ENCODE results near the gene GYS1.
A peak's percentile ranks its signal among the peaks of the same experiment; 100 is the strongest.
"Not testable (repeated sequence)": the region's sequence is repeated elsewhere in the genome, so short reads cannot be mapped to it uniquely, and the experiment has no call there.

The GYS1 gene

GRCh38 chr19:48938256-48938655 is 54.9 kb downstream of the GYS1 start:
- DNase-seq (ENCODE audit: low read depth, low spot score): no peak

GRCh38 chr19:48935864-48936263 is 57.2 kb downstream of the GYS1 start:
- no peak for DNase-seq (ENCODE audit: low read depth, low spot score)

GRCh38 chr19:48934837-48935236 is 58.3 kb downstream of the GYS1 start:
- no peak for DNase-seq (ENCODE audit: low read depth, low spot score)

- DNase-seq (ENCODE audit: low read depth, low spot score): peak; percentile 55
Measured at GRCh38 chr19:48933382-48933932, 59.7 kb downstream of the GYS1 start, which contains the start of gene DHDH. DHDH (plus strand) TSS chr19:48933699; CDS start chr19:48933722, 23 bp downstream.

GRCh38 chr19:48928164-48929025 is 64.7 kb downstream of the GYS1 start:
- no peak for DNase-seq (ENCODE audit: low read depth, low spot score)

GRCh38 chr19:48927692-48928091 is 65.4 kb downstream of the GYS1 start:
- not testable (repeated sequence) for DNase-seq (ENCODE audit: low read depth, low spot score)

- no peak for DNase-seq (ENCODE audit: low read depth, low spot score)
Measured at GRCh38 chr19:48926909-48927308, 66.2 kb downstream of the GYS1 start.

GRCh38 chr19:48925890-48926289 is 67.2 kb downstream of the GYS1 start:
- not testable (repeated sequence) for DNase-seq (ENCODE audit: low read depth, low spot score)

- DNase-seq (ENCODE audit: low read depth, low spot score): no peak
Measured at GRCh38 chr19:48925240-48925843, 67.8 kb downstream of the GYS1 start.

- no peak for DNase-seq (ENCODE audit: low read depth, low spot score)
Measured at GRCh38 chr19:48922548-48923490, 70.3 kb downstream of the GYS1 start.

- no peak for DNase-seq (ENCODE audit: low read depth, low spot score)
Measured at GRCh38 chr19:48921721-48922500, 71.2 kb downstream of the GYS1 start.

- DNase-seq (ENCODE audit: low read depth, low spot score): no peak
Measured at GRCh38 chr19:48920949-48921348, 72.2 kb downstream of the GYS1 start.

- DNase-seq (ENCODE audit: low read depth, low spot score): not testable (repeated sequence)
Measured at GRCh38 chr19:48919271-48919670, 73.8 kb downstream of the GYS1 start.

- no peak for DNase-seq (ENCODE audit: low read depth, low spot score)
Measured at GRCh38 chr19:48918801-48919247, 74.3 kb downstream of the GYS1 start.

Measured in activated CD4-positive, CD25-positive, alpha-beta regulatory T cell treated with anti-CD3 and anti-CD28 coated beads, Interleukin-2, amount 50 U/mL, for 16 hours (primary cell).